Measurements from ENCODE around the gene GRID2IP. TPM values are rescaled to one million over a fixed set of nuclear protein-coding genes. Genes with fewer than 3 reads are reported as not detected.
"Not testable (repeated sequence)": the region's sequence is repeated elsewhere in the genome, so short reads cannot be mapped to it uniquely, and the experiment has no call there.

Gene GRID2IP
- total and polyA plus RNA-seq, 10 of the 15 experiments (the other 5 are each of a cell fraction or from before 2014, with no cell fraction given): not detected

DNA sequence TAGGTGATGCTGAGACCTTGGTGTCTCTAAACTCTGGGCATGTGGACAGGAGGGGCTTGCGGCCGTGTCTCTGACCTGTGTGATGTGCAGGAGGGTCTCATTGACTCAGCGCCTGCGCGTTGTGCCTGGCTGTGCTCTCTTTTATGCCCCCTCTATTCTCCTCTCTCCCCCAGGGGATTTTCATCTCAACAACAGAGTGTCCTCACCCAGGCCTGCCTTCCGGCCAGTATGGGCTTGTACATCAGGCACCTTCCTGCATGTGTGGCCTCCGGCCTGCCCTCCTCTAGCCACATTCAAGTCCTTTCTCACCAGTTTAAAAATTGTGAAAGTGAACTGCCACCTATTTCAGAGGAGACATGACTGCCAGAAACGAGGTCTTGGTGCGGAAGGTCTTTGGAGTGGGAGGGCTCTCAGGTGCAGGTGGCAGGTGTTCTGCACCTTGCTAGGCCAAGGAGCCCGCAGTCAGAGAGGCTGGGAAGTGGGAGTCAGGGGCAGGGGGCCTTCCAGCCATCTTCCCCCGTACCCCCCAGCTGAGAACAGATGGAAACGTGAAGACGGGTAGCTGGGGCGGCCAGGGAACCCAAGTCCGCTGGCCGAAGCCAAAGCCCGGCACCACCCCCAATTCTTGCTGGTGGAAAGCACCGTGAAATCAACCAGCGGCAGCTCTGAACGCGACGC, 38.0 kb upstream of the GRID2IP start:
- BruUV-seq (replicated peaks): no TSS peak
- Histone ChIP-seq H3K4me2 (ENCODE audit: control insufficient read depth, insufficient read depth) (peak overlapping the region; percentile 44; the same call in 1 of the 2 replicates), H3K9ac (ENCODE audit: control insufficient read depth, insufficient read depth, low read length) (peak overlapping the region; percentile 7; the same call in 1 of the 2 replicates), H3K27me3 (replicated peaks in 1 of 2; ENCODE audit: control insufficient read depth in 2 of 2, insufficient read depth in 2 of 2, low read length in 1 of 2) (no peaks in the 10 kb centered on the region), H3K4me3 (peak overlapping the region; percentile 7; the same call in 1 of the 2 replicates), H3K4me1 (ENCODE audit: control insufficient read depth, insufficient read depth, low read length) (peaks cover 10% of the 10 kb centered on the region), H3K9me3 (replicated peaks; ENCODE audit: control insufficient read depth, insufficient read depth, low read length) (no peaks in the 10 kb centered on the region), H2AFZ (ENCODE audit: control insufficient read depth, low read depth, low read length) (peak overlapping the region; percentile 57), H3K79me2 (ENCODE audit: control insufficient read depth, insufficient read depth, low read length) (peaks cover 14% of the 10 kb centered on the region), H3K27ac (ENCODE audit: control insufficient read depth, insufficient read depth) (no peak overlapping the region), H4K20me1 (ENCODE audit: control insufficient read depth, insufficient read depth) (no peaks in the 10 kb centered on the region; the same call in 1 of the 2 replicates), H3K36me3 (ENCODE audit: control insufficient read depth in 2 of 2, insufficient read depth in 2 of 2, low read length in 1 of 2) (peaks cover 3 to 12% of the 10 kb centered on the region in 2 experiments; a peak in 3 of 4 replicates)
- intact Hi-C loops (cut with micrococcal nuclease; ENCODE audit: unreplicated experiment) (loop anchor here (10.0 kb wide), 1 partner anchor 734 kb away; no protein-coding TSS in a partner anchor), in situ Hi-C loops (cut with MboI) (no loop called here)
- RAD21 ChIA-PET (ENCODE audit: unreplicated experiment): interaction anchor here (0.9 to 1.0 kb wide), 2 partner anchors 12 to 136 kb away, joined by 3 read pairs; no protein-coding TSS in a partner anchor
- CTCF ChIA-PET: interaction anchor here (0.7 to 3.5 kb wide), 3 partner anchors 9 to 73 kb away, joined by 4 to 12 read pairs (median 5); no protein-coding TSS in a partner anchor
- DNase-seq (ENCODE audit: low read depth, low spot score) (no peak), FAIRE-seq (no peak), ATAC-seq (no peak)
- 38% methylated on average over 22 of the region's 22 CpGs for WGBS (ENCODE audit: insufficient coverage, insufficient replicate concordance, low lambda C conversion rate, missing lambda C conversion rate)
- SMC1A ChIA-PET (ENCODE audit: uncharacterized antibody, unreplicated experiment): interaction anchor here (1.0 to 1.8 kb wide), 3 partner anchors 15 to 73 kb away, joined by 4 read pairs; no protein-coding TSS in a partner anchor
- POLR2A ChIA-PET: interaction anchor here (0.6 to 2.6 kb wide), 3 partner anchors 9 to 142 kb away, joined by 3 to 11 read pairs (median 7); partner anchors contain the start of gene DAGLB
- no peak for TF ChIP-seq SIN3A (IDR thresholded peaks at IDR 0.05; ENCODE audit: low read depth, low read length)
- TF ChIP-seq HDGF (IDR thresholded peaks at IDR 0.05): peak; percentile 36; the same call in 1 of the 2 replicates
- peak in 1 of 2 experiments; percentile 1; a peak in 1 of 4 replicates for TF ChIP-seq SRF (IDR thresholded peaks at IDR 0.05; ENCODE audit: low read depth in 2 of 2, low read length in 2 of 2)

DNA sequence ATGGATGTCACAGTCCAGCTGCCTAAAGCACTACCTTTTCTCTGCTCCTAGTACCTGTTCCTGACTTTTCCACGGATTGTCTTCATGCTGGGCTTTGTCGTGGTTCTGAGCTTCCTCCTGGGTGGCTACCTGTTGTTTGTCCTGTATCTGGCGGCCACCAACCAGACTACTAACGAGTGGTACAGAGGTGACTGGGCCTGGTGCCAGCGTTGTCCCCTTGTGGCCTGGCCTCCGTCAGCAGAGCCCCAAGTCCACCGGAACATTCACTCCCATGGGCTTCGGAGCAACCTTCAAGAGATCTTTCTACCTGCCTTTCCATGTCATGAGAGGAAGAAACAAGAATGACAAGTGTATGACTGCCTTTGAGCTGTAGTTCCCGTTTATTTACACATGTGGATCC, 37.3 kb upstream of the GRID2IP start:
- Histone ChIP-seq H3K36me3 (ENCODE audit: control insufficient read depth in 2 of 2, insufficient read depth in 2 of 2, low read length in 1 of 2) (peaks cover 3 to 11% of the 10 kb centered on the region in 2 experiments; a peak in 3 of 4 replicates), H3K4me1 (ENCODE audit: control insufficient read depth, insufficient read depth, low read length) (peaks cover 10% of the 10 kb centered on the region), H3K9me3 (replicated peaks; ENCODE audit: control insufficient read depth, insufficient read depth, low read length) (no peaks in the 10 kb centered on the region), H3K4me3 (no peak overlapping the region), H2AFZ (ENCODE audit: control insufficient read depth, low read depth, low read length) (no peak overlapping the region), H4K20me1 (ENCODE audit: control insufficient read depth, insufficient read depth) (no peaks in the 10 kb centered on the region; the same call in 1 of the 2 replicates), H3K27me3 (replicated peaks in 1 of 2; ENCODE audit: control insufficient read depth in 2 of 2, insufficient read depth in 2 of 2, low read length in 1 of 2) (no peaks in the 10 kb centered on the region), H3K79me2 (ENCODE audit: control insufficient read depth, insufficient read depth, low read length) (peaks cover 14% of the 10 kb centered on the region), H3K4me2 (ENCODE audit: control insufficient read depth, insufficient read depth) (no peak overlapping the region), H3K27ac (ENCODE audit: control insufficient read depth, insufficient read depth) (no peak overlapping the region), H3K9ac (ENCODE audit: control insufficient read depth, insufficient read depth, low read length) (no peak overlapping the region)
- WGBS (ENCODE audit: insufficient coverage, insufficient replicate concordance, low lambda C conversion rate, missing lambda C conversion rate): 94% methylated on average over 9 of the region's 9 CpGs
- in situ Hi-C loops (cut with MboI): no loop called here
- BruUV-seq (replicated peaks): no TSS peak
- RAD21 ChIA-PET (ENCODE audit: unreplicated experiment): no interaction called here
- no peak for TF ChIP-seq CBX5 (IDR thresholded peaks at IDR 0.05; ENCODE audit: low read depth)
- TF ChIP-seq ZBED1 (IDR thresholded peaks at IDR 0.05; ENCODE audit: borderline replicate concordance): no peak
- CTCF ChIA-PET: interaction anchor here (1.6 kb wide), 1 partner anchor 10 kb away, joined by 5 read pairs; no protein-coding TSS in a partner anchor
- intact Hi-C loops (cut with micrococcal nuclease; ENCODE audit: unreplicated experiment): loop anchor here (10.0 kb wide), 1 partner anchor 734 kb away; no protein-coding TSS in a partner anchor
- POLR2A ChIA-PET: interaction anchor here (0.9 kb wide), 1 partner anchor 11 kb away, joined by 4 read pairs; no protein-coding TSS in a partner anchor
- DNase-seq (ENCODE audit: low read depth, low spot score): no peak
- ATAC-seq: no peak
- FAIRE-seq: no peak
- SMC1A ChIA-PET (ENCODE audit: uncharacterized antibody, unreplicated experiment): interaction anchor here (1.3 kb wide), 1 partner anchor 14 kb away, joined by 4 read pairs; no protein-coding TSS in a partner anchor

DNA sequence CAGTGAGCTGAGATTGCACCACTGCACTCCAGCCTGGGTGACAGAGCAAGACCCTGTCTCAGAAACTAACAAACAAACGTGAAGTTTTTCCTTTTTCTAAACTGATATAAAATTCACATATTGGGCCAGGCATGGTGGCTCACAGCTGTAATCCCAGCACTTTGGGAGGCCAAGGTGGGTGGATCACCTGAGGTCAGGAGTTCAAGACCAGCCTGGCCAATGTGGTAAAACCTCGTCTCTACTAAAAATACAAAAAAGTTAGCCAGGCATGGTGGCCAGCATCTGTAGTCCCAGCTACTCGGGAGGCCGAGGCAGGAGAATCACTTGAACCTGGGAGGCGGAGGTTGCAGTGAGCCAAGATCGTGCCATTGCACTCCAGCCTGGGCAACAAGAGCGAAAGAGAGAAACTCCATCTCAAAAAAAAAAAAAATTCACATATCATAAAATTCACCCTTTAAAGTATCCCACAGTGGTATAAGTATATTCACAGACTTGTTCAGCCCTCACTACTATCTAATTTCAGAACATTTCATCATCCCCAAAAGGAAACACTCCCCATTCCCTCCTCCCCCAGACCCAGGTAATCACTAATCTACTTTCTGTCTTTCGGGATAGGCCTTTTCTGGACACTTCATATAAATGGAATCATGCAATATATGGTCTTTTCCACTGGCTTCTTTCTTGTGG, 34.6 kb upstream of the GRID2IP start:
- H2AFZ ChIP-seq (ENCODE audit: control insufficient read depth, low read depth, low read length); FAIRE-seq; H3K4me3 ChIP-seq; ATAC-seq; H4K20me1 ChIP-seq (ENCODE audit: control insufficient read depth, insufficient read depth); BruUV-seq (replicated peaks); RAD21 ChIA-PET (ENCODE audit: unreplicated experiment); DNase-seq (ENCODE audit: low read depth, low spot score); CTCF ChIA-PET; H3K4me2 ChIP-seq (ENCODE audit: control insufficient read depth, insufficient read depth); in situ Hi-C loops (cut with MboI); H3K79me2 ChIP-seq (ENCODE audit: control insufficient read depth, insufficient read depth, low read length); H3K9me3 ChIP-seq (replicated peaks; ENCODE audit: control insufficient read depth, insufficient read depth, low read length); H3K9ac ChIP-seq (ENCODE audit: control insufficient read depth, insufficient read depth, low read length); H3K27ac ChIP-seq (ENCODE audit: control insufficient read depth, insufficient read depth); H3K36me3 ChIP-seq (ENCODE audit: control insufficient read depth in 2 of 2, insufficient read depth in 2 of 2, low read length in 1 of 2); SMC1A ChIA-PET (ENCODE audit: uncharacterized antibody, unreplicated experiment); H3K27me3 ChIP-seq (replicated peaks in 1 of 2; ENCODE audit: control insufficient read depth in 2 of 2, insufficient read depth in 2 of 2, low read length in 1 of 2): not testable (repeated sequence)
- intact Hi-C loops (cut with micrococcal nuclease; ENCODE audit: unreplicated experiment): loop anchor here (10.0 kb wide), 1 partner anchor 731 kb away; no protein-coding TSS in a partner anchor
- WGBS (ENCODE audit: insufficient coverage, insufficient replicate concordance, low lambda C conversion rate, missing lambda C conversion rate): 90% methylated on average over 8 of the region's 8 CpGs
- peaks cover 16% of the 10 kb centered on the region for H3K4me1 ChIP-seq (ENCODE audit: control insufficient read depth, insufficient read depth, low read length)
- POLR2A ChIA-PET: interaction anchor here (0.6 to 0.7 kb wide), 2 partner anchors 459 to 728 kb away, joined by 3 to 4 read pairs; no protein-coding TSS in a partner anchor

All from GM12878 (cell line).